ENCODE results near the gene ANKEF1. TPM values are rescaled to one million over a fixed set of nuclear protein-coding genes. Genes with fewer than 3 reads are reported as not detected.

The ANKEF1 gene
- total RNA-seq, 1 experiment from 2014 or later = 8.3 TPM

DNA sequence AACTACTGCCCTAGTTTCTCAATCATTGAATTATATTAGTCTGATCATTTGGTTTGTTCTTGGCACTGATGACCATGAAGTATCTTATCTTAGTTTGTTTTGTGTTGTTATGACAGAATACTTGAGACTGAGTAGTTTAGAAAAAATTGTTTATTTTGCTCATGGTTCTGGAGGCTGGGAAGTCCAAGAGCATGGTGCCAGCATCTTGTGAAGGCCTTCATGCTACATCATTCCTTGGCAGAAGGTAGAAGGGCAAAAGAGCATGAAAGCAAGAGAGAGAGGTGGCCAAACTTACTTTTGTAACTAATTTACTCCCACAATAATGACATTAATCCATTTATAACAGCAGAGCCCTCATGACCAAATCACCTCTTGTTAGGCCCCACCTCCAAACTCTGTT is 40.1 kb upstream of the ANKEF1 start:
- Histone ChIP-seq H3K9ac (ENCODE audit: extremely low read depth, insufficient read length, low read length) (no peak overlapping the region), H4K20me1 (ENCODE audit: control insufficient read depth, insufficient read depth, insufficient read length) (no peaks in the 10 kb centered on the region), H3K14ac (ENCODE audit: insufficient read depth, low read length) (no peak overlapping the region), H2BK15ac (ENCODE audit: low read depth, low read length) (no peak overlapping the region), H2AK5ac (ENCODE audit: insufficient read length, low read length) (no peak overlapping the region), H3K79me2 (ENCODE audit: insufficient read depth, low read length) (no peaks in the 10 kb centered on the region), H3K27me3 (ENCODE audit: insufficient read depth, low read length) (no peaks in the 10 kb centered on the region), H4K91ac (ENCODE audit: insufficient read length, low read depth, low read length) (no peak overlapping the region), H4K5ac (ENCODE audit: insufficient read length, low read depth, low read length) (no peak overlapping the region), H3K4me1 (ENCODE audit: insufficient read depth, low read length) (no peaks in the 10 kb centered on the region), H2BK5ac (ENCODE audit: insufficient read length, low read length) (no peak overlapping the region), H3T11ph (ENCODE audit: low read length) (no peak overlapping the region), H3K27ac (ENCODE audit: insufficient read length, low read depth, low read length) (no peak overlapping the region), H4K8ac (replicated peaks; ENCODE audit: insufficient read length, low read depth, low read length) (no peak overlapping the region), H3K23ac (ENCODE audit: insufficient read length, low read depth, low read length) (no peak overlapping the region), H2AFZ (ENCODE audit: low read length) (no peak overlapping the region), H3K18ac (ENCODE audit: insufficient read length, low read depth, low read length) (no peak overlapping the region), H3K23me2 (ENCODE audit: insufficient read length, low read depth, low read length, poor library complexity, severe bottlenecking) (no peaks in the 10 kb centered on the region), H3K79me1 (ENCODE audit: insufficient read depth, low read depth, low read length, poor library complexity, severe bottlenecking) (no peaks in the 10 kb centered on the region), H3K4me2 (ENCODE audit: insufficient read depth, insufficient read length, low read length) (no peak overlapping the region), H3K56ac (ENCODE audit: insufficient read length, low read depth, low read length) (no peak overlapping the region), H3K4ac (ENCODE audit: low read depth, low read length) (no peak overlapping the region), H3K9me3 (ENCODE audit: control insufficient read depth, low read depth, low read length) (no peaks in the 10 kb centered on the region), H2BK12ac (ENCODE audit: insufficient read length, low read depth, low read length) (no peak overlapping the region), H2BK20ac (ENCODE audit: low read depth, low read length, poor library complexity, severe bottlenecking) (no peak overlapping the region), H2BK120ac (ENCODE audit: low read depth, low read length, poor library complexity, severe bottlenecking) (no peak overlapping the region)
- Mint-ChIP-seq H3K27me3 (ENCODE audit: low read depth) (no peaks in the 10 kb centered on the region), H3K27ac (no peak overlapping the region), H3K4me1 (no peaks in the 10 kb centered on the region), H3K4me3 (no peak overlapping the region), H3K36me3 (ENCODE audit: insufficient read depth in 1 of 3, low read depth in 3 of 3) (peaks cover 0 to 4% (median 0%) of the 10 kb centered on the region in 3 experiments; a peak in 1 of 7 replicates), H3K9me3 (peaks cover 5% of the 10 kb centered on the region in 2 experiments; a peak in 4 of 5 replicates)
- no peak for DNase-seq
- TF ChIP-seq, protein P1, sequence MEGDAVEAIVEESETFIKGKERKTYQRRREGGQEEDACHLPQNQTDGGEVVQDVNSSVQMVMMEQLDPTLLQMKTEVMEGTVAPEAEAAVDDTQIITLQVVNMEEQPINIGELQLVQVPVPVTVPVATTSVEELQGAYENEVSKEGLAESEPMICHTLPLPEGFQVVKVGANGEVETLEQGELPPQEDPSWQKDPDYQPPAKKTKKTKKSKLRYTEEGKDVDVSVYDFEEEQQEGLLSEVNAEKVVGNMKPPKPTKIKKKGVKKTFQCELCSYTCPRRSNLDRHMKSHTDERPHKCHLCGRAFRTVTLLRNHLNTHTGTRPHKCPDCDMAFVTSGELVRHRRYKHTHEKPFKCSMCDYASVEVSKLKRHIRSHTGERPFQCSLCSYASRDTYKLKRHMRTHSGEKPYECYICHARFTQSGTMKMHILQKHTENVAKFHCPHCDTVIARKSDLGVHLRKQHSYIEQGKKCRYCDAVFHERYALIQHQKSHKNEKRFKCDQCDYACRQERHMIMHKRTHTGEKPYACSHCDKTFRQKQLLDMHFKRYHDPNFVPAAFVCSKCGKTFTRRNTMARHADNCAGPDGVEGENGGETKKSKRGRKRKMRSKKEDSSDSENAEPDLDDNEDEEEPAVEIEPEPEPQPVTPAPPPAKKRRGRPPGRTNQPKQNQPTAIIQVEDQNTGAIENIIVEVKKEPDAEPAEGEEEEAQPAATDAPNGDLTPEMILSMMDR (conservative IDR thresholded peaks at IDR 0.05) = no peak

All from H9 (cell line).